LNCAP (cell line): ENCODE measurements around the gene RPTOR.

Source experiments
- CTCF ChIP-seq: fragments of 450-650 bp; IDR thresholded peaks from 2 replicates; pipeline ENCODE4 v1.5.1; 2017; ENCODE audit warnings: mild to moderate bottlenecking

The RPTOR gene

GRCh38 chr17:80886641-80887573, 342.3 kb downstream of the RPTOR start:
- no peak for TF ChIP-seq CTCF

- TF ChIP-seq CTCF, result no peak
Measured at GRCh38 chr17:80887639-80888175, 343.1 kb downstream of the RPTOR start.

- no peak for TF ChIP-seq CTCF
Measured at GRCh38 chr17:80888276-80889160, 343.9 kb downstream of the RPTOR start.

GRCh38 chr17:80889231-80890195, 344.9 kb downstream of the RPTOR start:
- no peak for TF ChIP-seq CTCF

- no peak for TF ChIP-seq CTCF
Measured at GRCh38 chr17:80890196-80890920, 345.7 kb downstream of the RPTOR start.

- no peak for TF ChIP-seq CTCF
Measured at GRCh38 chr17:80890921-80891396, 346.3 kb downstream of the RPTOR start.
